Gastrocnemius medialis (tissue), 4 donors: ENCODE measurements around the gene ACACA.

Experiments
- POLR2A ChIP-seq, 2 donors: fragments of 450-650 bp; IDR thresholded peaks; one replicate each; pipeline ENCODE4 v1.6.1; 2017; ENCODE audit warnings: antibody characterized with exemption in 2 of 2, mild to moderate bottlenecking in 2 of 2, moderate library complexity in 2 of 2
- TF ChIP-seq, protein P1 (sequence below), 5 experiments: fragments of 450-650 bp in 3 of 5; fragments of 200-600 bp in 2 of 5; sonication (generic) in 2 of 5; IDR thresholded peaks in 4 of 5; conservative IDR thresholded peaks in 1 of 5; 1 replicate in 4 of 5; 2 replicates in 1 of 5; pipeline ENCODE4 v1.5.1; 2016 to 2019; ENCODE audit warnings: antibody characterized with exemption in 5 of 5, mild to moderate bottlenecking in 3 of 5, moderate library complexity in 3 of 5

DNA sequence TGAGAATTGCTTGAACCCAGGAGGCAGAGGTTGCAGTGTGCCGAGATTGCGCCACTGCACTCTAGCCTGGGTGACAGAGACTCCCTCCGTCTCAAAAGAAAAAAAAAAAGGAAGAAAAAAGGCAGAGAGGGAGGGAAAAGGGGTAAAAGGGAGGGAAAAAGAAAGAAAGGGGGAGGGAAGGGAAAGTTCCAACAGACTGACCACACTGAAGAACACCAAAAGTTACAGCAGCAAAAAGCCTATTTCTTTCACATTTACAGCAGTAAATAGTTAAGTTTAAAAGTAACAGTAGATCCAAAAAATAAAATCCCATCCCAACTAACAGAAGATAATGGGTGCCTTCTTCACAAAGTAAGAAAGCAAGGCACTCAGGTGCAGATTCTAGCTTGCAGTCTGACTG, 67.8 kb downstream of the ACACA start:
- no peak for TF ChIP-seq POLR2A (IDR thresholded peaks at IDR 0.05)
- TF ChIP-seq, protein P1, sequence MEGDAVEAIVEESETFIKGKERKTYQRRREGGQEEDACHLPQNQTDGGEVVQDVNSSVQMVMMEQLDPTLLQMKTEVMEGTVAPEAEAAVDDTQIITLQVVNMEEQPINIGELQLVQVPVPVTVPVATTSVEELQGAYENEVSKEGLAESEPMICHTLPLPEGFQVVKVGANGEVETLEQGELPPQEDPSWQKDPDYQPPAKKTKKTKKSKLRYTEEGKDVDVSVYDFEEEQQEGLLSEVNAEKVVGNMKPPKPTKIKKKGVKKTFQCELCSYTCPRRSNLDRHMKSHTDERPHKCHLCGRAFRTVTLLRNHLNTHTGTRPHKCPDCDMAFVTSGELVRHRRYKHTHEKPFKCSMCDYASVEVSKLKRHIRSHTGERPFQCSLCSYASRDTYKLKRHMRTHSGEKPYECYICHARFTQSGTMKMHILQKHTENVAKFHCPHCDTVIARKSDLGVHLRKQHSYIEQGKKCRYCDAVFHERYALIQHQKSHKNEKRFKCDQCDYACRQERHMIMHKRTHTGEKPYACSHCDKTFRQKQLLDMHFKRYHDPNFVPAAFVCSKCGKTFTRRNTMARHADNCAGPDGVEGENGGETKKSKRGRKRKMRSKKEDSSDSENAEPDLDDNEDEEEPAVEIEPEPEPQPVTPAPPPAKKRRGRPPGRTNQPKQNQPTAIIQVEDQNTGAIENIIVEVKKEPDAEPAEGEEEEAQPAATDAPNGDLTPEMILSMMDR (IDR thresholded peaks at IDR 0.05 in 4 of 5, conservative IDR thresholded peaks at IDR 0.05 in 1 of 5) = no peak
